NK-92 treated with Interleukin-12 subunit alpha and Interleukin-12 subunit beta, amount 100 ng/mL, for 24 hours (cell line): ENCODE results near the gene MOGAT3.

Experiments
- DNase-seq: peaks from one replicate; lab custom pipeline; 2025; lab: John Stamatoyannopoulos, UW

The MOGAT3 gene, protein sequence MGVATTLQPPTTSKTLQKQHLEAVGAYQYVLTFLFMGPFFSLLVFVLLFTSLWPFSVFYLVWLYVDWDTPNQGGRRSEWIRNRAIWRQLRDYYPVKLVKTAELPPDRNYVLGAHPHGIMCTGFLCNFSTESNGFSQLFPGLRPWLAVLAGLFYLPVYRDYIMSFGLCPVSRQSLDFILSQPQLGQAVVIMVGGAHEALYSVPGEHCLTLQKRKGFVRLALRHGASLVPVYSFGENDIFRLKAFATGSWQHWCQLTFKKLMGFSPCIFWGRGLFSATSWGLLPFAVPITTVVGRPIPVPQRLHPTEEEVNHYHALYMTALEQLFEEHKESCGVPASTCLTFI

DNA sequence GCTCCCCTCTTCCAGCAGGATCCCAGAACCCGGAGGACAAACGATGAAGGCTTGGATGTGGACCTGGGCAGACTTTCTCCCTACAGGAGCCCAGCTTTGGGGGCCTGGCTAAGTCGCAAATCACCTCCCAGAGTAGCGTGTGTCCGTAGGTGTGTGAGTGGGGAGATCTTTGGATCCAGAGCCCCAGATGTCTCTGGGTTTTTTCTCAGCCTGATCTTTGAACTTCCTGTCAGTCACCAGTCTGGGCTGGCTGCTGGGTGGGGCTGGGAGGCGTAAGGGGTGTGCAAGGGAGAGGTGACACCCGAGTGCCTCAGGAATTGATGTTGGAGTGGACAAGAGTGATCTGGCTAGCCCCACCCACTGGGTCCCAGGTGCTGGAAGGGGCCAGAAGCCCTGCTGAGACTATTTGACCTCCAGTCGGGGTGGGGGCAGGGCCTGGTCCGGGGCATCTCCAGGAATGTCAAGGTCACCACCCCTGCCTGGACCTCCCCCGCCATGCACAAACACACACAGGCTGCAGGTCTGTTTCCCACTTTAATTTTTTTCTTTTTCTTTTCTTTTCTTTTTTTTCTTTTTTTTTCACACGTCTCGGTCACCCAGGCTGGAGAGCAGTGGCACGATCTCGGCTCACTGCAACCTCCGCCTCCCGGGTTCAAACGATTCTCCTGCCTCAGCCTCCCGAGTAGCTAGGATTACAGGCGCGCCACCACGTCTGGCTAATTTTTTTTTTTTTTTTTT lies at the start of gene MOGAT3:
Gene MOGAT3, minus strand, starts transcription at position 175 of the 738 bp plus-strand sequence. CDS start 182 bp downstream, outside the sequence.
- DNase-seq, result no peak

DNA sequence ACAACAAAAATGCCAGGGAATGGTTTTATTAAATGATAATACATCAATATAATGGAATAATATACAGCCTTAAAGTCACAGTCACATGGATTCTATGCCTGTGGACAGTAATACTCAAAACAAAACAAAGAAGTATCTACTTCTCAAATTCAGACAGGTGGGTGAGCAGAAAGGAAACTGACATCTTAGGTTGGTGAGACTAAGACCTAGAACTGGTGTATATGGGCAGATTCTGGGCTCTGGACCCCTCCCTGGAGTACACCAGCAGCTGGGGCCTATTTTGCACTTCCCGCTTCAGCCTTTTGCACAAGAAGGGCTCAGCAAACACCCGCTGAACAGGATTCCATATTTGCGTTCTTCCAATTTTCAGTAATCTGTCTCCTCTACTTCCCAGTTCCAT lies 49.5 kb upstream of the MOGAT3 start:
- DNase-seq, result no peak

DNA sequence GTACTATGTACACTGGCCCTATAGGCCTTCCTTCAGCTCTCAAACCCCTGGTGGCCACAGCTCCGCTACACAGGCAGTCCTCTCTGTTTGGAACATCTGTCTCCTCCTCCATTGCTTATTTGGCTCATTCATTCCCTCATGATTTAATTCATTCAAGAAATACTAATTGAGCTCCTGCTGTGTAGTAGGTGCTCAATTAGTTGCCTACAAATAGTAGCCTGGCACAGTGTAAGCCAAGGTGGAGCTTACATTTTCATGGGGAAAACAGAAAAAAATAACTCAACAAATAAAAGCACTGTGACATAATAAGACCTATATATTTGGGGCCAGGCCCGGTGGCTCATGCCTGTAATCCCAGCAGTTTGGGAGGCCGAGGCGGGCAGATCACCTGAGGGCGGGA lies 47.4 kb upstream of the MOGAT3 start:
- DNase-seq, result no peak

DNA sequence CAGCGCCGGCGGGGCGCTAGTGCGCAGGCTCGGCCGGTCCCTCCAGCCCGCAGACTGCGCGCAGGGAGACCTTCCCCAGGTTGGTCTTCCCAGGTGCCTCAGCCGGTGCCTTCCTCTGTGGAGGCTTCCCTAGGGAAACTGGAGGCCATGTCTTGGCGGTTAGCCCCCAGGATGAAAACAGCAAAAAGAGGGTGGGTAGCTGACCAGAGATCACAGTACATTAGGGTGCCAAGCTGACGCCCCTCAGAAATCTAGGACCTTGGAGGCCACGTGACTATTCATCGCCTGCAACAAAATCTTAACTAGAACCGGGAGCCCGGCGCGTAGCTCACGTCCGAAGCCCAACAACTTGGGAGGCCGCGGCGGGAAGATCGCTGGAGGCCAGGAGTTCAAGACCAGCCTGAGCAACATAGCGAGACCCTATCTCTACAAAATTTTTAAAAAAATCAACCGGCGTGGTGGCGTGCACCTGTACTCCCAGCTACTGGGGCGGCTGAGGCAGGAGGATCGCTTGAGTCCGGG lies 44.4 kb upstream of the MOGAT3 start:
- DNase-seq, result no peak

DNA sequence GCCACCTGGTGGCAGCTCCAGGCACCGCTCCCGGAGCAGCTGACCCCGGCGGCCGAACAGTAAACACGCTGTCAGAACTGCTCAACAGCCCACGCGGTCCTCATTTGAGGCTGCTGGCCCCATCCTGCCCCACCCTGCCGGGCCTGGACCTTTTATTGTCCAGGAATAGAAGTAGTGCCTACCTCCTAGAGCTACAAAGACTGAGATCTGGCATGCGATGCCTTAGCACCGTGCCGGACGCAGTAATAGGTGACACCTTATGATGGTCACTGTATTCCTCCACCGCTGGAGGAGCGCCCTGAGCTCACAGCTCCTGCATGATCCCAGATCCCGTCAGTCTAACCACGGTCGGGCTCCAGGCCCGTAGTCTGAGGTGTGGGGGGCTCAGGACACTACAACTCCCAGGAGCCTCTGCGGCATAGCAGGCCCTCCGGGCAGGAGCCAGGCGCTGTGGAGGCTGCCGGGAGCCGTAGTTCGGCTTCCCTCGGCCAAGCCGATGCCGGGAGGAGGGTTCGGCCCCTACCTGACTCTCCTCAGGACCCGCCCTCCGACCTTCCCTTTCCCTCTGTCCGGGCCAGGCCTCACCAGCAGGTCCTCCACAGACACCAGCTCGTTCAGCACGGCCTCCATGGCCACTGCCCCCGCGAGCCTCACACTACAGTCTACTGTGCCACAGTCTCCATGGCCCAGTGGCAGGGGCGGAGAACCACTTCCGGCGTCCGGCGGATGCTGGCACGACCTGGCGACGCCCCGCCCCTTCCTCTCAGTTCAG lies 43.7 kb upstream of the MOGAT3 start, which contains the start of gene FIS1:
Gene FIS1, minus strand, starts transcription at position 707 of the 772 bp plus-strand sequence. Its CDS starts 77 bp downstream, at position 630.
- DNase-seq, result peak; percentile 96

DNA sequence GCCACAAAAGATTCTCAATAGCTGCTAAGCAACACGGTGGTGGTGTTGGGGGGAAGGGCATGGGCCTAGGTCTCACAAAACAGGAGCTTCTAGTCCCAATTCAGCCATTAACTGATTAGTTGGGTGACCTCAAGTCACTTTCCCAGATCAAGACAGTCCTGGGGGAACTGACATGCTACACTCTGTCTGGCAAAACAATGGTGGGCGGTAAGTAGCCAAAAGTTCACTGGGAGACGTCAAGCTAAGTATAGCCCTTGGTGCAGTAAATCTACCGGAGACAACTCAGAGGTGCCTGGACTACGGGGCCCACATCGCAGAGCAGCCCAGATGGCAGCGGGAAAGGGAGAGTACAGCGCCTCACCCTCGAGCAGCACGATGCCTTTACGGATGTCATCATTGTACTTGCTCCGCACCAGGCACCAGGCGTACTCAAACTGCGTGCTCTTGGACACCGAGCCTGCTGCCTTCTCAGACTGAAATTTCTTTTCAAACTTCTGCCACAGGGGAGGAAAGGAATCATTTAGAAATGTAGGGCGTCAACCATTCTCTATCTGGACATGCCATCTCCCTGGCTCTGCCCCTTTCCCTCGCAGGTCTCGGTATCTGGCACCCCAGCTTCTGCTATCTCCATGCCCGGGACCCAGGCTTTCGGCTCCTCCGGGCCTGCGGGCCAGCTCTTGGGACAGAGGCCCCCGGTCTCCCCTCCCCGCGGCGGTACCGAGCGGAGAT lies 43.0 kb upstream of the MOGAT3 start:
- DNase-seq, result no peak

DNA sequence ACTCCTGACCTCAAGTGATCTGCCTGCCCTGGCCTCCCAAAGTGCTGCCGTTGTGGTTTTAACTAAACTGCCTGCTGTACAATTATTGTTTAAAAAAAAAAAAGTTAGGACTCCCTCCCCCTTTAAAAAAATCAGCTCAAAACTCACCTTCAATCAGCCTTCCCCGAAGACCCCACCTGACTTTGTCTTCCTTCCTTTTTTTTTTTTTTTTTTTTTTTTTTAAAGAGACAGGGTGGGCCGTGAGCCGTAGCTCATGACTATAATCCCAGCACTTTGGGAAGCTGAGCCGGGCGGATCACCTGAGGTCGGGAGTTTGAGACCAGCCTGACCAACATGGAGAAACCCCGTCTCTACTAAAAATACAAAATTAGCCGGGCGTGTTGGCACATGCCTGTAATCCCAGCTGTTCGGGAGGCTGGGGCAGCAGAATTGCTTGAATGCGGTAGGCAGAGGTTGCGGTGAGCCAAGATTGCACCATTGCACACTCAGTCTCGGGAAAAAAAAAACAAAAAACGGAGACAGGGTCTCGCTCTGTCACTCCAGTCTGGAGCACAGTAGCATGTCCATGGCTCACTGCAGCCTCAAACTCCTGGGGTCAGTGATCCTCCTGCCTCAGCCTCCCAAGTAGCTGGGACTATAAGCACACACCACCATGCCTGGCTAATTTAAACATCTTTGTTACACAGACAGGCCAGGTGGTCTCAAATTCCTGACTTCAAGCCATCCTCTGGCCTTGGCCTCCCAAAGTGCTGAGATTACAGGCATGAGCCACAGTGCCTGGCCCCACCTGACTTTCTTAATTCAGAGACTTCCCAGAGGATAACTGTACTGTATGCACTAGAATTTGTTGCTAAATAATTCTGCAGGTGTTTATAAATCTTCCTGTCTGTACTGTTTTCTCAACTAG lies 40.9 kb upstream of the MOGAT3 start:
- no peak for DNase-seq

DNA sequence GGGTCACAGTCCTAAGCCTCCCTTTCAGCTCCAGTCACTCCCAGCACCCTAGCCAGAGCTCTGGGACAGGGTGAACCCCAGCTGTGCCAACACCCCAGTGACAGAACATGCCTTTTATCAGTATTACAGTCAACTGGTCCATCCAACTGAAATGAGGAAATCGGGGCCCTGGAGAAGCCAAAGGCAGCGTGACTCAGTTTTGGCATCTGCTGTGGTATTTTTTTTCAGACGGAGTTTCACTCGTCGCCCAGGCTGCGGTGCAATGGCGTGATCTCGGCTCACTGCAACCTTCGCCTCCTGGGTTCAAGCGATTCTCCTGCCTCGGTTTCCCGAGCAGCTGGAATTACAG lies 40.2 kb upstream of the MOGAT3 start:
- DNase-seq, result no peak

DNA sequence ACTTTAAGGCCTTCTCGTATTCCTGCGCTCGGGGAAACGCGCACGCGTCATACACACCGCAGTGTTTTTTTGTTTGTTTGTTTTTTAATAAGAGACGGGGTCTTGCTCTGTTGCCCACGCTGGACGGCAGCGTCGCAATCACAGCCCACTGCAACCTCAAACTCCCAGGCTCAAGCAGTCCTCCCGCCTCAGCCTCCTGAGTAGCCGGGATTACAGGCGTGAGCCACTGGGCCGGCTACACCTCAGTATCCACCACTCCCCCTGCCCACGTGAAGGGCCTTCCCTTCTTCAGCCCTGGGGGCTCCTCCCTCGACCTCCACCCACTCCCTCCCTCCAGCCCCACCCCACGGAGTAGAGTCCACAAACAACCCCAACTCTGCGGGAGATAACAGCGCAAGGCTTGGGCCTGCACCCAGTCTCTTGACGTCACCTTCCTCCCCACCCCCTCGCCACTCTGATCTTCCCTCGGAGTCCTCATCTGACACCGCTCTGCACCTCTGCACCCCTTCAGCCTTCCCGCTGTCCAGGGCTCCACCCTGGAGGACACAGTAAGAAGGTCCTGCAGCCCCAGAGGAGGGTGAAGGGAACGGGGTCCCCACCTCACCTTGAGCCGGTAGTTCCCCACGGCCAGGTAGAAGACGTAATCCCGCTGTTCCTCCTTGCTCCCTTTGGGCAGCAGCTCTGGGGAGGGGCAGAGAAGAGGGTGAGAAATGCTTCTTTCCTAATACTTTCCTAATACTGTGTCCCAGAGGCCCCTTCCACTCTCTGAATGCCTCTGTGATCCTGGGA lies 39.6 kb upstream of the MOGAT3 start:
- DNase-seq, result no peak

DNA sequence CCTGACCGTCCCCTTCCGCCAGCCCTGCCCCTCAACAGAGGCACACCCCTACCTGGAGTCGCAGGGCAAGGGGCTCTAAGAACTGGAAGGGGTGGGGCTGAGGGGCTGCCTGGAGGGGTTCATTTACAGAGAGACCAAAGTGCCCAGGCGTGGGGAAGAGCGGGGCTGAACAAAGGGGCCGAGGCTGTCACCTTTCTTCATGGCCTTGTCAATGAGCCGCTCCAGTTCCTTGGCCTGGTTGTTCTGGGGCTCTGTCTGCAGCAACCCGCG lies 39.0 kb upstream of the MOGAT3 start:
- DNase-seq, result no peak

DNA sequence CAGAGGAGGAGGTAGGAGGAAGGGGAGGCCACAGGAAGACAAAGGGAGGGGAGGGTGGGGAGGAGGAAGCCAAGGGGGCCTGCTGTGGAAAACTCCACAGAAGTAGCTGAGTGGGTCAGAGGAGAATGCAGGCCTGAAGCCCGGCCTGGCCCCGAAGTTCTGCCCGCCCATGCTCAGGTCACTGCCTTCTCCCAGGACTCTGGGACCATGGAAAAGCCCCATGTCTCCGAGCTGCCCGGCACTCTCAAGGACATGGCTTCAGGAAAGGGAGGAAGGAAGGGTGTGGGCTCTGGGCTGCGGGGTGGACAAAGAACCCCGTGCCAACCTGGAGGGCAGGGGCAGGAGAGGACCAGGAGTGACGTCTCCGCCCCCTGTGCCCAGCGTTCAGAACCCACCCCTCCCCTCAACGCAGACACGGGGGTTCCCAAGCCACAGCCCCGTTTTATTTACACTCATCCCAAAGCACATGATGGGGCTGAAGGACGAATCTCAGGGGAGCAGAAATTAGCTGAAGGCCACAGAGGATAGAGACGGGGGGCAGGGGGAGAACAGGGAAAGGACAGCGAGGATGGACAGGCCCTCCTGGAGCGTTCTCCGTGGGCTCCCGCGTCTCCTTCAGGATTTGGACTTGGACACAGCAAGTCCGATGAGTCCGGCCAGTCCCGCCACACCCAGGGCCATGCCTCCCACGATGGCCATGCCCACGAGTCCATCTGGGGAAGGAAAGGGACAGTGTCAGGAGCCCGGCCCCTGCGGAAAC lies 38.5 kb upstream of the MOGAT3 start:
- DNase-seq, result no peak

DNA sequence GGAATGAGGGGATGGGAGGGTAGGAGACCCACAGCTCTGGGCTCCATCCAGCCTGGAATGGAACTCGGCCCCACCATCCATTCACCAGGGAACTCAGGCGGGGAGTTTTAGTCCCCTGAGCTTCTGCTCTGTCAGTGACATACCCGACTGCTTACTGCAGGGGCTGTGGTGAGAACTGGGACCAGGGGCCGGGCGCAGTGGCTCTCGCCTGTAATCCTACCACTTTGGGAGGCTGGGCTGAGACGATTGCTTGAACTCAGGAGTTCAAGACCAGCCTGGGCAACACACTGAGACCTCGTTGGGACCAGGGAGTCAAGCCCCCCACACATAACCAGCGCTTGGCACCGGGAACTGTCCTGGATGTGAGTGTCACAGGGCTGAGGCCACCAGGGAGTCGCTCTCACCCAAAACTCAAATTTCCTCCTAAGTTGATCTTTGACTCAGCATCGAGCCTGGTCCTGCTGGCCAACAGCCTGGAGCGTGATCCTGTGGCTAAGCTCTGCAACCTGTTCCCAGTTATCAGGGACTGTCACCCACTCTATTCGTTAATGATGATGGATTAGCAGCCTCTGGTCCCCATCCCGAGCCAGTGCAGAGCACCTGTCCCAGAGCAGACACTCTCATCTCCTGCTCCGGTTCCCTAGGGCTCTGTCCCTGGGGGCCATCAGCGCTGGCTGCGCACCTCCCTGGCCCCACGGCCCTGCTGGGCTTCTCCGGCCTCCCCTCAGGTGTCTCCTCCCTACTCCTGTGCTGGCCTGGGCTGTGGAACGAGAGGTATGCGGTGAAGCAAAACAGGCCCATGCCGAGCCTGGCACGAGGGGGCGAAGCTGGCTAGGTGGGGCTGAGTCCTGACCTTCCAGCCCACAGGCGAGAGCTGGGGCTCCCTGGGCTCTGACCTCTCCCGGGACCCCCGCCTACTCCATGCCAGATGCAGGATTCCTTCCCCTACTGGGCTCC lies 37.7 kb upstream of the MOGAT3 start:
- DNase-seq, result no peak

DNA sequence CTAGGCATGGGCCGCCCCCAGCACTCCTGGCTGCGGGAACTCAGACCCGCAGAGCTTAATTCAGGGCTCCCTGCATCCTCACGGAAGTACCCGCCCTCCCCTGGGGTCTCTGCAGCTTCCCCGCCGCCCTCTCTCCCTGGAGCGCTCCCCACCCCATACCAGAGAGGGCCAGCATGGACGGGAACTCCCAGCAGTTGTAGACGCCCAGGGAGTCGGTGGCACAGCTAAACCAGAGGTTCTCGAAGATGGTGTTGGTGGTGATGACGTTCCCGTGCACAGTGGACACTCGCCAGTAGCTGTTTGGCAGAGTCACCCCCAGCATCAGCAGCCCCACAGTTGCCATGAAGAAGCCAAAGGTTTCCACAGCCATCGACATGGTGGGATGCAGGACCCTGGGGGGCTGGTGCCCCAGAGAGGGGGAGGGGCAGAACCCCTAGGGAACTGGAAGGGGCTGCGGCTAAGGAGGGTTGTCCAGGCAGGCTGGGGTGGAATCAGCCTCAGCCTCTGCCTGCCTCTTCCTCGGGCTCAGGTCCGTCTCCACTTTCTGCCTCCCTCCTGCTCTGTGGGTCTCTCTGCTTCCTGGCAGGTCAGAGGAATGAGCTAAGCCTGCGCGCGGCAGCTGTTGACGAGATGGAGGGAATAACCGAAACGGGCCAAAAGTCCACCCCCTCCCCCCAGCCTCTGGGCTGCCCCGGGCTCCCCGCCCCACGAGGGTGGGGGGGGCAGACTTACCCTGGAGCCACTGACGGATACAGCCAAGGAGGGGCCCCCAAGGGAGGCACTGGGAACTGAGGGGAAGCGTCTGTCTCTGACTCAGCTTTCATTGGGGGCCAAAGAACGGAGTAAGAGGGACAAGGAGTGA lies 36.6 kb upstream of the MOGAT3 start, which contains the start of gene CLDN15:
Gene CLDN15, minus strand, starts transcription at position 597 of the 862 bp plus-strand sequence. Its CDS starts 221 bp downstream, at position 376.
- DNase-seq, result no peak

DNA sequence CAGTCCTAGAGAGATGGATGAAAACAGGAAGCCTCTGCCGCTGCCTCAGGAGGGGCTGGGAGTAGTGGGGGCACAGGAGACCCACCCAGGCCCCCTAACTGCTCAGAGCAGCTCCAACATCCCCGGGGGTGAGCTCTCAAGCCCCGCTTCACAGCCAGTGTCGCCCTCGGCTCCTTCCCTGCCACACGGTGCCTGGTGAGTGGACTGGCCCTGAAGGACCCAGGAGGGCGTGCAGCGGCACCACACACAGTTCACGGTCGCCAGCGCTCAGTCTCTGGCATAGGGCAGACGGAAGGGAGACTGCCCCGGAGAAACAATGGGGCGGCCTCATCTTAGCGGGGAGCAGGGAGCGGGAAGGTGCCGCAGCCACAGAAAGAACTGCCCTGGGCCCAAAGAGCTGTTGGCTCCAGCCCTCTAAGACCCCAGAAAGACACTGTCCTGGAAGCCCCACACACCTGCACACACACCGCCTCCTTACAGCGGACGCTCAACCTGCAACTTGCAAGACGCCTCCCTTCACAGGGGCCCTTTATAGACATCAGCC lies 35.5 kb upstream of the MOGAT3 start:
- DNase-seq, result no peak

DNA sequence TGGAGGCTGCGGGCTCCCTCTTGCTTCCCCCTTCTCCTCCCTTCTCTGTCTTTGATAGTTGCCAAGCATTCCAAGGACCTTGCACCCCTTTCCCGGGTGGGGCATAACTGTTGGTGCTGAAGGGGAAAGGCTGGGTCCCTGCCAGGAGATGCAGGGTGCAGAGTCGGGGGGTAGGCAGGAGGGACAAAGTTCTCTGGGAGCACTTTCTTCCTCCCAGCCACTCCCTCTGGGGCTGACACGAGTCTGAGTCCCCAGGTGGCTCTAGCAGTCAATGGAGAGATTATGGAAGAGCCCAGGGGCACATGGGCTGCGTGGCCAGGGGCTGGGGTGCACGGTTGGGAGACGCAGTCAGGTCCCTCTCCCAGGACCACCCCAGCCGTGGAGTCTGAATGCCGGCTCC lies 34.7 kb upstream of the MOGAT3 start:
- no peak for DNase-seq

DNA sequence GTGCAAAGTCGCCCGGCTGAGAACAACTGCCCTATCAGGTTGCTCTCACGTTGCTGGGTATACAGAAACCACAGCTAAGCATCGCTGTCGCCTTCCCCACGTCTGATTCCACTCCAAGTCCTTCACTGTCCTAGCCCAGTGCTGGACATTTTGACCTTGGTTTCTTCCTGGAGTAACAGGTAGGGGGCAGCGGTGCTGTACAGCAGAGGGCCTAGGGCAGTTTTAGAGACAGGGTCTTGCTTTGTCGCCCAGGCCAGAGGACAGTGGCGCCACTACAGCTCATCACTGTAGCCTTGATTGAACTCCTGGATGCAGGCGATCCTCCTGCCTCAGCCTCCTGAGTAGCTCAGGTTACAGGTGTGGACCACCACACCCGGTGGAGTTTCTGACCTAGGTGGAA lies 34.2 kb upstream of the MOGAT3 start:
- DNase-seq, result no peak

DNA sequence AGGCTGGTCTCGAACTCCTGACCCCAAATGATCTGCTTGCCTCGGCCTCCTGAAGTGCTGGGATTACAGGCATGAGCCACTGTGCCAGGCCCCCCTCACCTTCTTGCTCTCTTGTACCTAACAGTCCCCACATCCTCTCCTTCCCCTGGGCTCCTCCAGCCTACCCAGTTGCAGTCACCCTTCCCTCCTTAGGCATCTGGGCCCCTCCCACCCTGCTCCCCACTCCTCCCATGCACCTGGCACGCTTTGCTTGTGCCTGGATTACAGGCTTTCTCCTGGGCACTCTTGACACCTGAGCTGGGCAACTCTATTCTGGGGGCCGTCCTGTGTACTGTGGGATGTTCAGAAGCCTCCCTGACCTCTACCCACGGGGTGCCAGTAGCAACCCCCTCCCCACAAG lies 33.8 kb upstream of the MOGAT3 start:
- DNase-seq, result no peak
